Spinal cord (tissue), 10 donors: Measurements from ENCODE around the gene IFT25. TPM values are rescaled to one million over a fixed set of nuclear protein-coding genes. Genes with fewer than 3 reads are reported as not detected.

Experiments
- DNase-seq, 6 donors: peaks; one replicate each; pipeline versions ENCODE4 v3.0.0 to v3.0.0-alpha.2; 2013 to 2015; ENCODE audit warnings: low spot score in 6 of 6, low read depth in 4 of 6
- H3K27ac ChIP-seq: one replicate; pipeline ENCODE4 v1.5.1; 2013; ENCODE audit warnings: low read depth, low read length, control low read depth
- H3K27me3 ChIP-seq: one replicate; pipeline ENCODE4 v1.6.1; 2013; ENCODE audit warnings: low read length; ENCODE audit not compliant: control insufficient read depth, insufficient read depth
- H3K36me3 ChIP-seq: one replicate; pipeline ENCODE4 v1.6.1; 2013; ENCODE audit warnings: low read length; ENCODE audit not compliant: control insufficient read depth, insufficient read depth
- H3K4me1 ChIP-seq: one replicate; pipeline ENCODE4 v1.6.1; 2013; ENCODE audit warnings: low read length; ENCODE audit not compliant: control insufficient read depth, insufficient read depth
- H3K4me3 ChIP-seq: one replicate; pipeline ENCODE4 v1.5.1; 2013; ENCODE audit warnings: low read depth, low read length, control low read depth
- H3K9me3 ChIP-seq: one replicate; pipeline ENCODE4 v1.6.1; 2013; ENCODE audit warnings: low read length; ENCODE audit not compliant: control insufficient read depth, insufficient read depth
- WGBS: methylation state at CpG from one replicate; pipeline ENCODE4 v1.1.5; 2013; ENCODE audit warnings: missing lambda C conversion rate; ENCODE audit not compliant: insufficient coverage; 5-methylcytosine and 5-hydroxymethylcytosine counted together
- polyA plus RNA-seq, 2 donors: library from polyadenylated mRNA; unstranded; fragments of 120-200 nt; gene quantifications; one replicate each; pipeline ENCODE4 v1.2.1, GENCODE V29; 2013; ENCODE audit not compliant: insufficient read length in 2 of 2
- total RNA-seq, 2 donors: library from RNA; depleted of rRNA in 1 of 2; stranded (reverse); fragments of 120-200 nt in 1 of 2; fragments of >200 nt in 1 of 2; gene quantifications; one replicate each; pipeline versions ENCODE4 v1.2.3 to v1.2.4, GENCODE V29; 2013 to 2014
- donor health status: healthy.

IFT25 gene
- total and polyA plus RNA-seq, 4 donors = 38.7 to 57.7 (median 51.5) TPM

DNA sequence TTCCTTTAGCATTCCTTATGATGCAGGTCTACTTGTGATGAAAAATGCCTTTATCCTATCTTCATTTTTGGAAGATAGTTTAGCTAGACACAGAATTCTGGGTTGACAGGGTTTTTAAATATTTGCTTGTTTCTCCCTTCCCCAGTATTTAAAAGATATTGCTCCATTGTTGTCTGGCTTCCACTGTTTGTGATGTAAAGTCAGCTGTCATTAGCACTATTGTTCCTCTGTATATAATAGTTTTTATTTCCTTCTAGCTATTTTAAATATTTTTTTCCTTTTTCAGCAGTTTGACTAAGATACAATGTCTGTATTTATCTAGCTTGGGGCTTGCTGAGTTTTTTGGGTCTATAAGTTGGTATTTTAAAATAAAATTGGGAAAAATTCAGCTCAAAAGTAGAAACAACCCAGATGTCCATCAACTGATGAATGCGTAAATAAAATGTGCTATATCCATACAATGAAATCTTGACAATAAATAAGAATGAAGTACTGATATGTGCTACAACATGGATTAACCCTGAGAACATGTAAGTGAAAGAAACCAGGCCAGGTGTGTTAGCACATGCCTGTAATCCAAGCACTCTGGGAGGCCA, 11.2 kb downstream of the IFT25 start:
- DNase-seq = no peak
- no CpG with 5 or more reads among the region's 1 CpG for WGBS
- Histone ChIP-seq H3K9me3 (peaks cover 17% of the 10 kb centered on the region), H3K27me3 (no peaks in the 10 kb centered on the region), H3K27ac (no peak overlapping the region), H3K36me3 (peaks cover 5% of the 10 kb centered on the region), H3K4me1 (no peaks in the 10 kb centered on the region), H3K4me3 (no peak overlapping the region)

DNA sequence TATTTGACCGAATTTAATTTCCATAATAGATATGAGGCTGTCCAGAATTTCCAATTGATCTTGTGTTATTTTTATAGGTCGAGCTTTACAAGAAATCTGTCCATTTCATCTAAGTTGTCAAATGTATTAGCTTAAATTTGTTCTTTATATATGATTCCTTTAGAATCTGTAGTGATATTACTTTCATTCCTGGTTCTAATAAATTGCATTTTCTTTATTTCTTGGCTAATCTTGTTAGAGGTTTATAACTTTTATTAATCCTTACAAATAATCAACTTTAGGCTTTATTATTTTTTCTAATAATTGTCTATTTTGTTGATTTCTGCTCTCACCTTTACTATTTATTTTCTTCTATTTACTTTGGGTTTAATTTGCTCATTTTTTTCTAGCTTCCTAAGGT, 14.0 kb downstream of the IFT25 start:
- DNase-seq = no peak
- Histone ChIP-seq H3K4me3 (no peak overlapping the region), H3K27me3 (no peaks in the 10 kb centered on the region), H3K36me3 (peaks cover 7% of the 10 kb centered on the region), H3K9me3 (peaks cover 17% of the 10 kb centered on the region), H3K4me1 (no peaks in the 10 kb centered on the region), H3K27ac (no peak overlapping the region)
- WGBS = no CpG with 5 or more reads among the region's 2 CpGs

DNA sequence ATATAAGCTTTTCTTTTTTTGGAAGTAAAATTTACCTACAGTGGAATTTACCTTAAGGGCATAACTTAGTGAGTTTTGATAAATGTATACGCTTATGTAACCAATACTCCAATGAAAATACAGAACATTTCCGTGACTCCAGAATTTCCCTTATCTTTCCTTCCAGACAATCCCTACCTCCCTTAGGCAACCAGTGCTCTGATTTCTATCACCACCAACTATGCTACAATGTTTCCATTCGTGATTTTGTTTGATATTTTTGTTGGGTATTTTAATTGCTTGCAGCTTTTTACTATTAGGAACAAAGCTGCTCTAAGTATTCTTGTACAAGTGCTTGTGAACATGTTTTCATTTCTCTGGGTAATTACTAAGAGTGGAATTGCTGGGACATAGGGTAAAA, 14.6 kb downstream of the IFT25 start:
- Histone ChIP-seq H3K4me3 (no peak overlapping the region), H3K27ac (no peak overlapping the region), H3K9me3 (peaks cover 17% of the 10 kb centered on the region), H3K27me3 (no peaks in the 10 kb centered on the region), H3K4me1 (no peaks in the 10 kb centered on the region), H3K36me3 (peaks cover 7% of the 10 kb centered on the region)
- no CpG with 5 or more reads among the region's 3 CpGs for WGBS
- no peak for DNase-seq

DNA sequence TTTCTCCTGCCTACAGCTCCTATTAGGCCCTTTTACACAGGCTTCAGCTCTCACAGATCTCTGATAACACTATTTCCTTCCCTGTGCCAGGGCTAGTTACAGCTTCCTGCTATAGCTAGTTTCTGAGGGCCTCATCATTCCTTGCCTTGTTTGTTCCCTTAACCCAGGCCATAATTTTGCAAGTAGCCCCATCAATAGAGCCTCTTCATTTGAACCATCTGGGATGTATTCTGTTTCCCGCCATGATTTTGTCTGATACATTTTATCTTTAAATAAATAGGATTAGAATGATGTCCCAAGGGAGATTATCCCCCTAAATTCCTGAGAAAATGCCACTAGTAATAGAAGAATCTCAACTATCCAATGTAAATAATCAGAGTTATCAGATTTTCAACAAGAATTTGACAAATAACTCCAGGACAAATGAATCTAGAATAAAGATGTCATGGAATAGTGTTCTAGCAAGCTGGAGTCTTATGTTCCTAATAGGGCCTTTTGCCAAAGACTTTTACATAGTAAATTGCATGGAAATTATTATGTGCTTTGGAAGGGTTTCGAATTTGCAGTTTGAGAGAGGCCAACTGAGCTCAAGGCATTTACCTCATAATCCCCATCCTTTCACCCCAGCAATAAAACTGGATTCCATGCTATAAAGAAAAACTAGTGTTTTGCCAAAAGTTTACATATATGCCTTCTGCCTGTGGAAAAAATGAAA, 16.1 kb downstream of the IFT25 start:
- no CpG with 5 or more reads among the region's 2 CpGs for WGBS
- no peaks in the 10 kb centered on the region for H3K27me3 ChIP-seq
- H3K36me3 ChIP-seq = peaks cover 5% of the 10 kb centered on the region
- H3K4me3 ChIP-seq = no peak overlapping the region
- DNase-seq = no peak
- no peak overlapping the region for H3K27ac ChIP-seq
- H3K9me3 ChIP-seq = peaks cover 12% of the 10 kb centered on the region
- no peaks in the 10 kb centered on the region for H3K4me1 ChIP-seq

DNA sequence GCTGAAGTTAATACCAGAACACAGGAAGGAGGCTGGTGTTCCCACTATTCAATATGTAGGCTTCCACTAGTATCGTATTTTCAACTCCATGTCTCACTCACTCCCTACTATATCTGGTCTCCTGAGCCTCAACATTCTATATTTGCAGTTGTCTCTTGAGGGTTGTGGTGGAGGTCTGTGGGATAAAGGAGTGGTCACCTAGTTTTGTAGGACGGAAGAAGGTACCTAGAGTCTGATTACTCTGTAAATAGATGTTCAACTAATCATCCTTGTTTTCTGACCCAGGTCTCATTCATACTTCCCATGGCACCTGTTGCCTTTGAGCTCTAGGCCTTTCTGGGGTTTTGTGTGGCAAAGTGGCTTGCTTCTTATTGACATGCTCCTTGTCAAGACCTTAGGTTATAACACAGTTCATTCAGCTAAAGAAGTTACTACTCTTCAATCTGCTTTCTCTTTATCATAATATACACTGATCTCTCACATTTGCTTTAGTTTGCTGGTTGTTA, 18.1 kb downstream of the IFT25 start:
- H3K36me3 ChIP-seq = peaks cover 6% of the 10 kb centered on the region
- no peak overlapping the region for H3K4me3 ChIP-seq
- no peak for DNase-seq
- WGBS = no CpG with 5 or more reads among the region's 2 CpGs
- no peaks in the 10 kb centered on the region for H3K4me1 ChIP-seq
- no peaks in the 10 kb centered on the region for H3K27me3 ChIP-seq
- no peak overlapping the region for H3K27ac ChIP-seq
- H3K9me3 ChIP-seq = peaks cover 5% of the 10 kb centered on the region

DNA sequence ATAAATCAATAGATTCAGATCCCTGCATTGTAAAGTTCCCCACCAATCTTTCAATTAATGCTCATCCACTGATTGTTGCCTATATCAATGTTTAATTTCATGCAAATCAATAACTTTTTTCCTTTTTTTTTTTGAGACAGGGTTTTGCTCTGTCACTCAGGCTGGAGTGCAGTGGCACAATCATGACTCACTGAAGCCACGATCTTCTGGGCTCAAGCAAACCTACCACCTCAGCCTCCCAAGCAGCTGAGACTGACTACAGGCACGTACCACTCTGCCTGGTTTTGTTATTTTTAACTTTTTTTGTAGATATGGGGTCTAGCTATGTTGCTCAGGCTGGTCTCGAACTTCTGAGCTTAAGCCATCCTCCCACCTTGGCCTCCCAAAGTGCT, 25.8 kb downstream of the IFT25 start:
- Histone ChIP-seq H3K27ac (no peak overlapping the region), H3K27me3 (no peaks in the 10 kb centered on the region), H3K36me3 (peaks cover 14% of the 10 kb centered on the region), H3K9me3 (no peaks in the 10 kb centered on the region), H3K4me3 (no peak overlapping the region), H3K4me1 (no peaks in the 10 kb centered on the region)
- no peak for DNase-seq
- WGBS = 86% methylated on average over 1 of the region's 3 CpGs

DNA sequence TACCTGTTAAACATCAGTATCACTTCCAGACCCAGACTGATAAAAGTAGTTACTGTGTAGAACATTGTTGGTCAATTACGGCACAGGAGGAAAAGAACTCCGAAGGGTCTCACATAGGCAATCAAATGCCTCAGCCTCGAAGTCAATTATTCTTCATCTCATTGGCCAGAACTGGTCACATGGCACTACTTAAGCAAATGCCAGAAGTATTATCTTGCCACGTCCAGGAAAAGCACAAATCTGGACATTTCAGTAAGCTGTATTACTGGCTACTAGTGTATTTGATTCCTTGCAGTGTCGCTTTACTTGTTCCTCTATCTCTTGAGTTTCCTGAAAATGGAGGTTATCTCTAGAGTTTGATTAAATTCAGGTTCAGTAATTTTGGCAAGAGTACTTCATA, 27.2 kb downstream of the IFT25 start:
- no peak overlapping the region for H3K27ac ChIP-seq
- DNase-seq = no peak
- no peaks in the 10 kb centered on the region for H3K27me3 ChIP-seq
- no peaks in the 10 kb centered on the region for H3K4me1 ChIP-seq
- H3K36me3 ChIP-seq = peaks cover 10% of the 10 kb centered on the region
- 84% methylated on average over 4 of the region's 5 CpGs for WGBS
- H3K4me3 ChIP-seq = no peak overlapping the region
- H3K9me3 ChIP-seq = no peaks in the 10 kb centered on the region

DNA sequence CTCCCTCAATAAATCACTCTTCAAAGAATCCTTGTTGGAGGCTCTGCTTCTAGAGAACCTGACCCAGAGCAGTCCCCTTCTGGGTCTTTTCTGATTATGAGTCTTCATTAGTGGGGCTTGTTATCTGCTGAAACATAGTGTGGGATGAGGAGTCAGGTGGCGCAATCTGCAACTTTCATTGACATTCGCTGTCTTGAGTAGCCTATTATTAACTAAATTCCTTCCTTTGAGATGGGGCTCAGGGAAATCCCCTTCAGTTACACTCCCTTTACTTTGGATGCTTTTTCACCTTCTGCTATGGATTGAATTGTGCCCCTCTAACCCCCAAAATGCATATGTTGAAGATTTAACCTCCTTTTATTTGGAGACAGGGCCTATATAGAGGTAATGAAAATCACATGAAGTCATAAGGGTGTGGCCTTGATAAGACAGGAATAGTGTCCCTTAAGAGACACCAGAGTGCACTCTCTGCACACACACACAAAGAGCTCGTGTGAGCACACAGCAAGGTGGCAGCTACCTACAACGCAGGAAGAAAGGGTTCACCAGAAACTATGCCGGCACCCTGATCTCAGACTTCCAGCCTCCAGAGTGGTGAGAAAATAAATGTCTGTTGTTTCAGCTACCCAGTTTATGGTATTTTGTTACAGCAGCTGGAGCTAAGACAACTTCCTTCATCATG, 32.0 kb downstream of the IFT25 start:
- H3K4me1 ChIP-seq = no peaks in the 10 kb centered on the region
- no peaks in the 10 kb centered on the region for H3K27me3 ChIP-seq
- no peak for DNase-seq
- no CpG with 5 or more reads among the region's 5 CpGs for WGBS
- H3K9me3 ChIP-seq = no peaks in the 10 kb centered on the region
- no peak overlapping the region for H3K27ac ChIP-seq
- no peak overlapping the region for H3K4me3 ChIP-seq
- peaks cover 6% of the 10 kb centered on the region for H3K36me3 ChIP-seq

DNA sequence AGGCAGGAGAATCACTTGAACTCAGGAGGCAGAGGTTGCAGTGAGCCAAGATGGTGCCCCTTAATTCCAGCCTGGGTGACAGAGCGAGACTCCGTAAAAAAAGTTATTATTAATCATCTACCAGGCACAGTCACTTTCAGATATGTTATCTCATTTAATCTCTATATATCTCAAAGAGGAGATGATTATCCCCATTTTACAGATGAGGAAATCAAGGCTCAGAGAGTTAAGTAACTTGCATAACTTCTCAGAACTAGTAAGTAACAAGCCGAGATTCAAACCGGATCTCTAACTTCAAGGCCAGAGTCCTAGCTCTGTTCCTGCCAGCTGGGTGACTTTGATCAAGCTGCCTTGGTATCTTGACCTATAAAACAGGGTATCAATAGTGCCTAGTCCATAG, 34.1 kb downstream of the IFT25 start:
- Histone ChIP-seq H3K27ac (no peak overlapping the region), H3K36me3 (no peaks in the 10 kb centered on the region), H3K9me3 (no peaks in the 10 kb centered on the region), H3K27me3 (no peaks in the 10 kb centered on the region), H3K4me1 (no peaks in the 10 kb centered on the region), H3K4me3 (no peak overlapping the region)
- DNase-seq = no peak
- 100% methylated on average over 2 of the region's 4 CpGs for WGBS
